ENCODE measurements around the gene TBC1D10A. TPM values are rescaled to one million over a fixed set of nuclear protein-coding genes. Genes with fewer than 3 reads are reported as not detected.
A peak's percentile ranks its signal among the peaks of the same experiment; 100 is the strongest.

Gene TBC1D10A
- total and polyA plus RNA-seq, 2 experiments from 2014 or later = 11.8 to 21.8 TPM

GRCh38 chr22:30325065-30325720 lies 1.5 kb downstream of the TBC1D10A start:
- Histone ChIP-seq H3K27me3 (no peaks in the 10 kb centered on the region), H3K9me3 (ENCODE audit: low read depth) (no peaks in the 10 kb centered on the region), H3K4me1 (ENCODE audit: low read depth) (peaks cover 12% of the 10 kb centered on the region), H3K36me3 (no peaks in the 10 kb centered on the region), H3K4me3 (peak overlapping the region; percentile 79), H3K27ac (peak overlapping the region; percentile 9)
- peak; percentile 6 to 85 for DNase-seq (ENCODE audit: low read depth in 1 of 2, low spot score in 1 of 2)
- TF ChIP-seq CTCF (IDR thresholded peaks at IDR 0.05; ENCODE audit: low read depth, low read length) = no peak

GRCh38 chr22:30324014-30324730 lies 2.6 kb downstream of the TBC1D10A start:
- no peaks in the 10 kb centered on the region for H3K36me3 ChIP-seq
- peak in 1 of 2 donors; percentile 51 for DNase-seq (ENCODE audit: low read depth in 1 of 2, low spot score in 1 of 2)
- H3K4me3 ChIP-seq = no peak overlapping the region
- no peaks in the 10 kb centered on the region for H3K9me3 ChIP-seq (ENCODE audit: low read depth)
- H3K27ac ChIP-seq = no peak overlapping the region
- TF ChIP-seq CTCF (IDR thresholded peaks at IDR 0.05; ENCODE audit: low read depth, low read length) = no peak
- no peaks in the 10 kb centered on the region for H3K27me3 ChIP-seq
- H3K4me1 ChIP-seq (ENCODE audit: low read depth) = peaks cover 12% of the 10 kb centered on the region

GRCh38 chr22:30323246-30323645 lies 3.5 kb downstream of the TBC1D10A start:
- H3K27ac ChIP-seq = no peak overlapping the region
- no peak for TF ChIP-seq CTCF (IDR thresholded peaks at IDR 0.05; ENCODE audit: low read depth, low read length)
- DNase-seq (ENCODE audit: low read depth in 1 of 2, low spot score in 1 of 2) = no peak

GRCh38 chr22:30321461-30321860 lies 5.3 kb downstream of the TBC1D10A start:
- no peak for TF ChIP-seq CTCF (IDR thresholded peaks at IDR 0.05; ENCODE audit: low read depth, low read length)
- Histone ChIP-seq H3K27me3 (no peaks in the 10 kb centered on the region), H3K4me1 (ENCODE audit: low read depth) (peaks cover 15% of the 10 kb centered on the region), H3K9me3 (ENCODE audit: low read depth) (no peaks in the 10 kb centered on the region), H3K36me3 (no peaks in the 10 kb centered on the region), H3K27ac (no peak overlapping the region), H3K4me3 (no peak overlapping the region)
- DNase-seq (ENCODE audit: low read depth in 1 of 2, low spot score in 1 of 2) = no peak

More at GRCh38 chr22:30323246-30323645, 3.5 kb downstream of the TBC1D10A start:
- no peaks in the 10 kb centered on the region for H3K27me3 ChIP-seq
- H3K36me3 ChIP-seq = no peaks in the 10 kb centered on the region
- H3K4me3 ChIP-seq = no peak overlapping the region
- peaks cover 15% of the 10 kb centered on the region for H3K4me1 ChIP-seq (ENCODE audit: low read depth)
- no peaks in the 10 kb centered on the region for H3K9me3 ChIP-seq (ENCODE audit: low read depth)

- Histone ChIP-seq H3K27me3 (no peaks in the 10 kb centered on the region), H3K4me3 (no peak overlapping the region), H3K36me3 (no peaks in the 10 kb centered on the region), H3K4me1 (ENCODE audit: low read depth) (peaks cover 7% of the 10 kb centered on the region), H3K9me3 (ENCODE audit: low read depth) (no peaks in the 10 kb centered on the region), H3K27ac (peak overlapping the region; percentile 33)
- no peak for TF ChIP-seq CTCF (IDR thresholded peaks at IDR 0.05; ENCODE audit: low read depth, low read length)
- no peak for DNase-seq (ENCODE audit: low read depth in 1 of 2, low spot score in 1 of 2)
Measured at GRCh38 chr22:30320021-30320556, 6.7 kb downstream of the TBC1D10A start.

Data from cardiac muscle cell (in vitro differentiated cells and primary cell).